WTC11 (cell line): ENCODE results near the gene RPRD1B. TPM values are rescaled to one million over a fixed set of nuclear protein-coding genes. Genes with fewer than 3 reads are reported as not detected.

Experiments
- ATAC-seq: fragments of 200-7000 bp; cut with Tn5 transposase; 2 replicates; pipeline ENCODE4 v1.10.0; 2021; ENCODE audit warnings: mild to moderate bottlenecking, moderate library complexity
- CTCF ChIA-PET: fragments of 300-600 bp; sonication (Branson Sonifier 250); formaldehyde crosslinking; loops from one replicate; lab custom pipeline; 2021; ENCODE audit warnings: antibody characterized with exemption; lab: Charles Lee
- POLR2A ChIA-PET: fragments of 350-600 bp; sonication (Branson Sonifier 250); formaldehyde crosslinking; loops from one replicate; lab custom pipeline; 2021; ENCODE audit warnings: antibody characterized with exemption; lab: Charles Lee
- DNase-seq: peaks from one replicate; pipeline ENCODE4 v3.0.0; 2021; ENCODE audit warnings: low spot score
- H3K27ac Mint-ChIP-seq: 2 replicates; pipeline ENCODE4 v1.8.0; 2021; ENCODE audit warnings: mixed read lengths
- H3K27me3 Mint-ChIP-seq: 2 replicates; pipeline ENCODE4 v1.8.0; 2021; ENCODE audit warnings: low read depth, mild to moderate bottlenecking, moderate library complexity, mixed read lengths
- H3K36me3 Mint-ChIP-seq: 2 replicates; pipeline ENCODE4 v1.8.0; 2021; ENCODE audit warnings: mixed read lengths
- H3K4me1 Mint-ChIP-seq: 2 replicates; pipeline ENCODE4 v1.8.0; 2022; ENCODE audit warnings: mixed read lengths
- H3K4me3 Mint-ChIP-seq: 2 replicates; pipeline ENCODE4 v1.8.0; 2021; ENCODE audit warnings: mild to moderate bottlenecking, moderate library complexity, mixed read lengths
- H3K9me3 Mint-ChIP-seq: 2 replicates; pipeline ENCODE4 v1.8.0; 2021; ENCODE audit warnings: mixed read lengths
- ATF1 ChIP-seq: sonication (generic); formaldehyde crosslinking; IDR thresholded peaks from 2 replicates; pipeline ENCODE4 v1.8.1; 2023; ENCODE audit warnings: mild to moderate bottlenecking, moderate library complexity, missing genetic modification reagents
- ETV6 ChIP-seq: sonication (generic); formaldehyde crosslinking; IDR thresholded peaks from 2 replicates; pipeline ENCODE4 v1.8.1; 2022; ENCODE audit warnings: mild to moderate bottlenecking, missing genetic modification reagents
- GABPB1 ChIP-seq: sonication (generic); formaldehyde crosslinking; IDR thresholded peaks from 2 replicates; pipeline ENCODE4 v1.8.1; 2023; ENCODE audit warnings: mild to moderate bottlenecking, missing genetic modification reagents
- JAZF1 ChIP-seq: fragments of 250-450 bp; sonication (Bioruptor Pico); IDR thresholded peaks from 2 replicates; pipeline ENCODE4 v1.9.0; 2021; ENCODE audit warnings: moderate library complexity, mild to moderate bottlenecking, inconsistent platforms
- MXD4 ChIP-seq: fragments of 250-450 bp; sonication (Bioruptor Pico); IDR thresholded peaks from 2 replicates; pipeline ENCODE4 v1.8.0; 2021; ENCODE audit warnings: mild to moderate bottlenecking, moderate library complexity, borderline replicate concordance
- NR1H2 ChIP-seq: sonication (generic); formaldehyde crosslinking; IDR thresholded peaks from 2 replicates; pipeline ENCODE4 v1.9.0; 2021; ENCODE audit warnings: mild to moderate bottlenecking, moderate library complexity, missing genetic modification reagents
- TCF7 ChIP-seq: sonication (generic); formaldehyde crosslinking; IDR thresholded peaks from 2 replicates; pipeline ENCODE4 v1.8.0; 2022; ENCODE audit warnings: mild to moderate bottlenecking, low read depth, missing genetic modification reagents, moderate library complexity
- TEAD1 ChIP-seq: sonication (generic); formaldehyde crosslinking; IDR thresholded peaks from 2 replicates; pipeline ENCODE4 v1.8.0; 2022; ENCODE audit warnings: mild to moderate bottlenecking, missing genetic modification reagents
- ZNF138 ChIP-seq: sonication (generic); formaldehyde crosslinking; conservative IDR thresholded peaks from 2 replicates; pipeline ENCODE4 v1.8.1; 2022; ENCODE audit warnings: mild to moderate bottlenecking, moderate library complexity, missing genetic modification reagents
- ZNF219 ChIP-seq: sonication (generic); formaldehyde crosslinking; IDR thresholded peaks from 2 replicates; pipeline ENCODE4 v1.8.0; 2023; ENCODE audit warnings: missing genetic modification reagents, mild to moderate bottlenecking, borderline replicate concordance
- ZNF396 ChIP-seq: fragments of 250-450 bp; sonication (Bioruptor Pico); IDR thresholded peaks from 2 replicates; pipeline ENCODE4 v1.8.0; 2021; ENCODE audit warnings: mild to moderate bottlenecking, moderate library complexity, borderline replicate concordance
- total RNA-seq: library from RNA; stranded (reverse); gene quantifications from 3 replicates; pipeline ENCODE4 v1.2.3, GENCODE V29; 2021
- TF ChIP-seq, protein P1 (sequence below): sonication (generic); formaldehyde crosslinking; IDR thresholded peaks from 2 replicates; pipeline ENCODE4 v1.8.0; 2023; ENCODE audit warnings: missing genetic modification reagents, mild to moderate bottlenecking, borderline replicate concordance
- TF ChIP-seq, protein P2 (sequence below): sonication (generic); formaldehyde crosslinking; IDR thresholded peaks from 2 replicates; pipeline ENCODE4 v1.8.1; 2023; ENCODE audit warnings: mild to moderate bottlenecking, missing genetic modification reagents
- TF ChIP-seq, protein P3 (sequence below): fragments of 250-450 bp; sonication (Bioruptor Pico); IDR thresholded peaks from 2 replicates; pipeline ENCODE4 v1.9.0; 2021; ENCODE audit warnings: moderate library complexity, mild to moderate bottlenecking, inconsistent platforms, borderline replicate concordance
- TF ChIP-seq, protein P4 (sequence below): sonication (generic); formaldehyde crosslinking; conservative IDR thresholded peaks from 2 replicates; pipeline ENCODE4 v1.8.1; 2022; ENCODE audit warnings: mild to moderate bottlenecking, missing genetic modification reagents
- TF ChIP-seq, protein P5 (sequence below): sonication (generic); formaldehyde crosslinking; IDR thresholded peaks from 2 replicates; pipeline ENCODE4 v1.8.1; 2023; ENCODE audit warnings: mild to moderate bottlenecking, missing genetic modification reagents, borderline replicate concordance
- TF ChIP-seq, protein P6 (sequence below): sonication (generic); formaldehyde crosslinking; IDR thresholded peaks from 2 replicates; pipeline ENCODE4 v1.8.1; 2022; ENCODE audit warnings: mild to moderate bottlenecking, moderate library complexity, missing genetic modification reagents
- TF ChIP-seq, protein P7 (sequence below): sonication (generic); formaldehyde crosslinking; IDR thresholded peaks from 2 replicates; pipeline ENCODE4 v1.8.0; 2022; ENCODE audit warnings: mild to moderate bottlenecking, missing genetic modification reagents
- TF ChIP-seq, protein P8 (sequence below): sonication (generic); formaldehyde crosslinking; IDR thresholded peaks from 2 replicates; pipeline ENCODE4 v1.8.1; 2023; ENCODE audit warnings: mild to moderate bottlenecking, missing genetic modification reagents, moderate library complexity

Gene RPRD1B
- total RNA-seq, 1 experiment from 2014 or later, result 21.4 TPM

DNA sequence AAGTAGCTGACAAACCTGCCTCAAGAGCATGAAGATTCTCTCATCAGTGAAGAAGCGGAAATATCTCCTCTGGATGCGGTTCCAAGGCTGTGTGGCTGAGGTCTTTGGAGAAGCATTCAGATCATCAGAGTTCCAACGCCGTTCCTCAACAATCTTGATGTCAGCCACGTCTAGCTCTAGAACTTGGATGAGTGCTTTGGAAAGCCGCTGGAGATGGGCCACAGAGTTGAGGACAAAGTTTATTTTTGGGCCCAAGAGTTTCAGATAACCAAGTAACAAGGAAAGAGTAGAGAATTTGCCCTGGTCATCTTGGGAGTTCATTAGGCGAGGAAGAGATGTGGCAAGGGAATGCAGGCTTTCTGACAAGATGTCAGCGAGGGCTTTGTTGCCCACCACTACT, 21.2 kb upstream of the RPRD1B start (continued):
- TF ChIP-seq, protein P1, sequence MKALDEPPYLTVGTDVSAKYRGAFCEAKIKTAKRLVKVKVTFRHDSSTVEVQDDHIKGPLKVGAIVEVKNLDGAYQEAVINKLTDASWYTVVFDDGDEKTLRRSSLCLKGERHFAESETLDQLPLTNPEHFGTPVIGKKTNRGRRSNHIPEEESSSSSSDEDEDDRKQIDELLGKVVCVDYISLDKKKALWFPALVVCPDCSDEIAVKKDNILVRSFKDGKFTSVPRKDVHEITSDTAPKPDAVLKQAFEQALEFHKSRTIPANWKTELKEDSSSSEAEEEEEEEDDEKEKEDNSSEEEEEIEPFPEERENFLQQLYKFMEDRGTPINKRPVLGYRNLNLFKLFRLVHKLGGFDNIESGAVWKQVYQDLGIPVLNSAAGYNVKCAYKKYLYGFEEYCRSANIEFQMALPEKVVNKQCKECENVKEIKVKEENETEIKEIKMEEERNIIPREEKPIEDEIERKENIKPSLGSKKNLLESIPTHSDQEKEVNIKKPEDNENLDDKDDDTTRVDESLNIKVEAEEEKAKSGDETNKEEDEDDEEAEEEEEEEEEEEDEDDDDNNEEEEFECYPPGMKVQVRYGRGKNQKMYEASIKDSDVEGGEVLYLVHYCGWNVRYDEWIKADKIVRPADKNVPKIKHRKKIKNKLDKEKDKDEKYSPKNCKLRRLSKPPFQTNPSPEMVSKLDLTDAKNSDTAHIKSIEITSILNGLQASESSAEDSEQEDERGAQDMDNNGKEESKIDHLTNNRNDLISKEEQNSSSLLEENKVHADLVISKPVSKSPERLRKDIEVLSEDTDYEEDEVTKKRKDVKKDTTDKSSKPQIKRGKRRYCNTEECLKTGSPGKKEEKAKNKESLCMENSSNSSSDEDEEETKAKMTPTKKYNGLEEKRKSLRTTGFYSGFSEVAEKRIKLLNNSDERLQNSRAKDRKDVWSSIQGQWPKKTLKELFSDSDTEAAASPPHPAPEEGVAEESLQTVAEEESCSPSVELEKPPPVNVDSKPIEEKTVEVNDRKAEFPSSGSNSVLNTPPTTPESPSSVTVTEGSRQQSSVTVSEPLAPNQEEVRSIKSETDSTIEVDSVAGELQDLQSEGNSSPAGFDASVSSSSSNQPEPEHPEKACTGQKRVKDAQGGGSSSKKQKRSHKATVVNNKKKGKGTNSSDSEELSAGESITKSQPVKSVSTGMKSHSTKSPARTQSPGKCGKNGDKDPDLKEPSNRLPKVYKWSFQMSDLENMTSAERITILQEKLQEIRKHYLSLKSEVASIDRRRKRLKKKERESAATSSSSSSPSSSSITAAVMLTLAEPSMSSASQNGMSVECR, result no peak
- TF ChIP-seq ETV6 (CRISPR knock-in tag), result no peak
- TF ChIP-seq ZNF396 (CRISPR knock-in tag), result no peak
- TF ChIP-seq, protein P2, sequence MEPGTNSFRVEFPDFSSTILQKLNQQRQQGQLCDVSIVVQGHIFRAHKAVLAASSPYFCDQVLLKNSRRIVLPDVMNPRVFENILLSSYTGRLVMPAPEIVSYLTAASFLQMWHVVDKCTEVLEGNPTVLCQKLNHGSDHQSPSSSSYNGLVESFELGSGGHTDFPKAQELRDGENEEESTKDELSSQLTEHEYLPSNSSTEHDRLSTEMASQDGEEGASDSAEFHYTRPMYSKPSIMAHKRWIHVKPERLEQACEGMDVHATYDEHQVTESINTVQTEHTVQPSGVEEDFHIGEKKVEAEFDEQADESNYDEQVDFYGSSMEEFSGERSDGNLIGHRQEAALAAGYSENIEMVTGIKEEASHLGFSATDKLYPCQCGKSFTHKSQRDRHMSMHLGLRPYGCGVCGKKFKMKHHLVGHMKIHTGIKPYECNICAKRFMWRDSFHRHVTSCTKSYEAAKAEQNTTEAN (CRISPR knock-in tag), result no peak

DNA sequence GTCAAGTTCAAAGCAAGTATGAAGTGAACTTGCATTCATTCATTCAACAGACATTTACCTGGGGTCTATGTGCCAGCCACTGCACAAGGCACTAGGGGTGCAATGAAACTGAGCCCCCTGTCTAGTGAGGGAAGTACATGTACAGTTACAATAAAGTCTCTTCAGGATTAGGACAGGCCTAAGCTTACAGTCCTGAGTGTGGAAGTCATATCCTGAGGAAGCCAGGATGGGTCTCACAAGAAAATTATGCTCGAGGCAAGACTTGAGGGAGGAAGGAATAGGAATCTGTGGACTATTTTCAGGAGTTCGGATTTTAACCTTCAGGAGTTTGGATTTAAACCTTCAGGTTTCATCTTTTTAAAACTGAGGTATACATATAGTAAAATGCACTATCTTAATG, 19.7 kb upstream of the RPRD1B start:
- no peak overlapping the region for H3K27ac Mint-ChIP-seq
- H3K27me3 Mint-ChIP-seq, result no peaks in the 10 kb centered on the region
- CTCF ChIA-PET, result no interaction called here
- no peak overlapping the region for H3K4me3 Mint-ChIP-seq
- no peak for DNase-seq
- POLR2A ChIA-PET, result no interaction called here
- ATAC-seq, result no peak
- peaks cover 54% of the 10 kb centered on the region for H3K36me3 Mint-ChIP-seq
- TF ChIP-seq ATF1, result no peak
- TF ChIP-seq, protein P2 (CRISPR knock-in tag), result no peak
- TF ChIP-seq JAZF1, result no peak
- TF ChIP-seq, protein P3, sequence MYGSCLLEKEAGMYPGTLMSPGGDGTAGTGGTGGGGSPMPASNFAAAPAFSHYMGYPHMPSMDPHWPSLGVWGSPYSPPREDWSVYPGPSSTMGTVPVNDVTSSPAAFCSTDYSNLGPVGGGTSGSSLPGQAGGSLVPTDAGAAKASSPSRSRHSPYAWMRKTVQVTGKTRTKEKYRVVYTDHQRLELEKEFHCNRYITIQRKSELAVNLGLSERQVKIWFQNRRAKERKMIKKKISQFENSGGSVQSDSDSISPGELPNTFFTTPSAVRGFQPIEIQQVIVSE, result no peak
- TF ChIP-seq NR1H2, result no peak
- TF ChIP-seq, protein P4, sequence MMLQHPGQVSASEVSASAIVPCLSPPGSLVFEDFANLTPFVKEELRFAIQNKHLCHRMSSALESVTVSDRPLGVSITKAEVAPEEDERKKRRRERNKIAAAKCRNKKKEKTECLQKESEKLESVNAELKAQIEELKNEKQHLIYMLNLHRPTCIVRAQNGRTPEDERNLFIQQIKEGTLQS (CRISPR knock-in tag), result no peak
- TF ChIP-seq TCF7, result no peak
- TF ChIP-seq TEAD1, result no peak
- TF ChIP-seq ZNF219, result no peak
- TF ChIP-seq, protein P5, sequence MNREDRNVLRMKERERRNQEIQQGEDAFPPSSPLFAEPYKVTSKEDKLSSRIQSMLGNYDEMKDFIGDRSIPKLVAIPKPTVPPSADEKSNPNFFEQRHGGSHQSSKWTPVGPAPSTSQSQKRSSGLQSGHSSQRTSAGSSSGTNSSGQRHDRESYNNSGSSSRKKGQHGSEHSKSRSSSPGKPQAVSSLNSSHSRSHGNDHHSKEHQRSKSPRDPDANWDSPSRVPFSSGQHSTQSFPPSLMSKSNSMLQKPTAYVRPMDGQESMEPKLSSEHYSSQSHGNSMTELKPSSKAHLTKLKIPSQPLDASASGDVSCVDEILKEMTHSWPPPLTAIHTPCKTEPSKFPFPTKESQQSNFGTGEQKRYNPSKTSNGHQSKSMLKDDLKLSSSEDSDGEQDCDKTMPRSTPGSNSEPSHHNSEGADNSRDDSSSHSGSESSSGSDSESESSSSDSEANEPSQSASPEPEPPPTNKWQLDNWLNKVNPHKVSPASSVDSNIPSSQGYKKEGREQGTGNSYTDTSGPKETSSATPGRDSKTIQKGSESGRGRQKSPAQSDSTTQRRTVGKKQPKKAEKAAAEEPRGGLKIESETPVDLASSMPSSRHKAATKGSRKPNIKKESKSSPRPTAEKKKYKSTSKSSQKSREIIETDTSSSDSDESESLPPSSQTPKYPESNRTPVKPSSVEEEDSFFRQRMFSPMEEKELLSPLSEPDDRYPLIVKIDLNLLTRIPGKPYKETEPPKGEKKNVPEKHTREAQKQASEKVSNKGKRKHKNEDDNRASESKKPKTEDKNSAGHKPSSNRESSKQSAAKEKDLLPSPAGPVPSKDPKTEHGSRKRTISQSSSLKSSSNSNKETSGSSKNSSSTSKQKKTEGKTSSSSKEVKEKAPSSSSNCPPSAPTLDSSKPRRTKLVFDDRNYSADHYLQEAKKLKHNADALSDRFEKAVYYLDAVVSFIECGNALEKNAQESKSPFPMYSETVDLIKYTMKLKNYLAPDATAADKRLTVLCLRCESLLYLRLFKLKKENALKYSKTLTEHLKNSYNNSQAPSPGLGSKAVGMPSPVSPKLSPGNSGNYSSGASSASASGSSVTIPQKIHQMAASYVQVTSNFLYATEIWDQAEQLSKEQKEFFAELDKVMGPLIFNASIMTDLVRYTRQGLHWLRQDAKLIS, result no peak
- TF ChIP-seq, protein P6, sequence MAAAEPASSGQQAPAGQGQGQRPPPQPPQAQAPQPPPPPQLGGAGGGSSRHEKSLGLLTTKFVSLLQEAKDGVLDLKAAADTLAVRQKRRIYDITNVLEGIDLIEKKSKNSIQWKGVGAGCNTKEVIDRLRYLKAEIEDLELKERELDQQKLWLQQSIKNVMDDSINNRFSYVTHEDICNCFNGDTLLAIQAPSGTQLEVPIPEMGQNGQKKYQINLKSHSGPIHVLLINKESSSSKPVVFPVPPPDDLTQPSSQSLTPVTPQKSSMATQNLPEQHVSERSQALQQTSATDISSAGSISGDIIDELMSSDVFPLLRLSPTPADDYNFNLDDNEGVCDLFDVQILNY (CRISPR knock-in tag), result no peak
- no peak for TF ChIP-seq ZNF138 (CRISPR knock-in tag)
- TF ChIP-seq, protein P7, sequence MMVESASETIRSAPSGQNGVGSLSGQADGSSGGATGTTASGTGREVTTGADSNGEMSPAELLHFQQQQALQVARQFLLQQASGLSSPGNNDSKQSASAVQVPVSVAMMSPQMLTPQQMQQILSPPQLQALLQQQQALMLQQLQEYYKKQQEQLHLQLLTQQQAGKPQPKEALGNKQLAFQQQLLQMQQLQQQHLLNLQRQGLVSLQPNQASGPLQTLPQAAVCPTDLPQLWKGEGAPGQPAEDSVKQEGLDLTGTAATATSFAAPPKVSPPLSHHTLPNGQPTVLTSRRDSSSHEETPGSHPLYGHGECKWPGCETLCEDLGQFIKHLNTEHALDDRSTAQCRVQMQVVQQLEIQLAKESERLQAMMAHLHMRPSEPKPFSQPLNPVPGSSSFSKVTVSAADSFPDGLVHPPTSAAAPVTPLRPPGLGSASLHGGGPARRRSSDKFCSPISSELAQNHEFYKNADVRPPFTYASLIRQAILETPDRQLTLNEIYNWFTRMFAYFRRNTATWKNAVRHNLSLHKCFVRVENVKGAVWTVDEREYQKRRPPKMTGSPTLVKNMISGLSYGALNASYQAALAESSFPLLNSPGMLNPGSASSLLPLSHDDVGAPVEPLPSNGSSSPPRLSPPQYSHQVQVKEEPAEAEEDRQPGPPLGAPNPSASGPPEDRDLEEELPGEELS (CRISPR knock-in tag), result no peak
- no peak for TF ChIP-seq MXD4
- TF ChIP-seq, protein P8, sequence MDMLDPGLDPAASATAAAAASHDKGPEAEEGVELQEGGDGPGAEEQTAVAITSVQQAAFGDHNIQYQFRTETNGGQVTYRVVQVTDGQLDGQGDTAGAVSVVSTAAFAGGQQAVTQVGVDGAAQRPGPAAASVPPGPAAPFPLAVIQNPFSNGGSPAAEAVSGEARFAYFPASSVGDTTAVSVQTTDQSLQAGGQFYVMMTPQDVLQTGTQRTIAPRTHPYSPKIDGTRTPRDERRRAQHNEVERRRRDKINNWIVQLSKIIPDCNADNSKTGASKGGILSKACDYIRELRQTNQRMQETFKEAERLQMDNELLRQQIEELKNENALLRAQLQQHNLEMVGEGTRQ (CRISPR knock-in tag), result no peak
- no peak for TF ChIP-seq GABPB1
- no peaks in the 10 kb centered on the region for H3K4me1 Mint-ChIP-seq
- H3K9me3 Mint-ChIP-seq, result peaks cover 17% of the 10 kb centered on the region
